Tibial nerve (tissue), 4 donors: Measurements from ENCODE around the gene JADE1.

Source experiments
- CTCF ChIP-seq, 5 experiments: fragments of 200-600 bp in 3 of 5; fragments of 450-650 bp in 2 of 5; sonication (generic) in 3 of 5; IDR thresholded peaks; one replicate each; pipeline ENCODE4 v1.5.1; 2016 to 2019; ENCODE audit warnings: antibody characterized with exemption in 5 of 5, mild to moderate bottlenecking in 3 of 5, moderate library complexity in 2 of 5
- EP300 ChIP-seq, 2 donors: sonication (generic); formaldehyde crosslinking; IDR thresholded peaks; one replicate each; pipeline ENCODE4 v1.6.1; 2017; ENCODE audit warnings: antibody characterized with exemption in 2 of 2, mild to moderate bottlenecking in 1 of 2
- POLR2A ChIP-seq, 2 donors: fragments of 450-650 bp; IDR thresholded peaks; one replicate each; pipeline ENCODE4 v1.6.1; 2017; ENCODE audit warnings: antibody characterized with exemption in 2 of 2, mild to moderate bottlenecking in 2 of 2, moderate library complexity in 2 of 2

GRCh38 chr4:128847082-128847724 lies 37.7 kb downstream of the JADE1 start:
- TF ChIP-seq CTCF (IDR thresholded peaks at IDR 0.05) = no peak
- TF ChIP-seq EP300 (IDR thresholded peaks at IDR 0.05) = no peak
- TF ChIP-seq POLR2A (IDR thresholded peaks at IDR 0.05) = no peak
